IgD-negative memory B cell (primary cell): Measurements from ENCODE around the gene TSPAN11. TPM values are rescaled to one million over a fixed set of nuclear protein-coding genes. Genes with fewer than 3 reads are reported as not detected.
A peak's percentile ranks its signal among the peaks of the same experiment; 100 is the strongest.
"Not testable (repeated sequence)": the region's sequence is repeated elsewhere in the genome, so short reads cannot be mapped to it uniquely, and the experiment has no call there.

Experiments
- H3K27ac Mint-ChIP-seq, 3 donors: one replicate each; pipeline ENCODE4 v1.8.0; 2020 to 2022; ENCODE audit warnings: mild to moderate bottlenecking in 3 of 3, mixed read lengths in 3 of 3, moderate library complexity in 1 of 3
- H3K27me3 Mint-ChIP-seq: one replicate; pipeline ENCODE4 v1.8.0; 2021; ENCODE audit warnings: mixed read lengths
- H3K36me3 Mint-ChIP-seq: one replicate; pipeline ENCODE4 v1.8.0; 2020; ENCODE audit warnings: mild to moderate bottlenecking, mixed read lengths
- H3K4me1 Mint-ChIP-seq, 3 donors: one replicate each; pipeline ENCODE4 v1.8.0; 2020 to 2022; ENCODE audit warnings: mixed read lengths in 3 of 3, mild to moderate bottlenecking in 1 of 3
- H3K4me3 Mint-ChIP-seq, 4 donors: one replicate each; pipeline ENCODE4 v1.8.0; 2020 to 2022; ENCODE audit warnings: mild to moderate bottlenecking in 4 of 4, mixed read lengths in 4 of 4, moderate library complexity in 3 of 4
- H3K9me3 Mint-ChIP-seq, 3 donors: one replicate each; pipeline ENCODE4 v1.8.0; 2020 to 2021; ENCODE audit warnings: mixed read lengths in 3 of 3, mild to moderate bottlenecking in 1 of 3
- polyA plus RNA-seq: library from polyadenylated mRNA; unstranded; fragments of 300-500 nt; fragmentation: Illumina TruSeq; gene quantifications from one replicate; pipeline ENCODE4 v1.2.3, GENCODE V29; 2021

The TSPAN11 gene
- not detected for polyA plus RNA-seq

- Mint-ChIP-seq H3K36me3 (no peaks in the 10 kb centered on the region), H3K4me3 (peak within 1 kb of the TSS in 2 of 4 donors; percentile 49 to 67), H3K9me3 (peaks cover 0 to 3% (median 0%) of the 10 kb centered on the region in 3 donors), H3K27ac (no peak within 1 kb of the TSS), H3K27me3 (peaks cover 49% of the 10 kb centered on the region), H3K4me1 (peaks cover 0 to 3% (median 2%) of the 10 kb centered on the region in 3 donors)
Measured at GRCh38 chr12:30926243-30927221, at the start of gene TSPAN11. Gene TSPAN11 (plus strand): TSS chr12:30926748. CDS start chr12:30953992, 27,244 bp downstream.

GRCh38 chr12:30877105-30877875 lies 49.3 kb upstream of the TSPAN11 start:
- Mint-ChIP-seq H3K27me3 (peaks cover 9% of the 10 kb centered on the region), H3K36me3 (no peaks in the 10 kb centered on the region), H3K4me1 (peaks cover 0 to 1% (median 0%) of the 10 kb centered on the region in 3 donors), H3K27ac (no peak overlapping the region), H3K4me3 (no peak overlapping the region), H3K9me3 (no peaks in the 10 kb centered on the region)

GRCh38 chr12:30878024-30878423 lies 48.5 kb upstream of the TSPAN11 start:
- Mint-ChIP-seq H3K36me3 (no peaks in the 10 kb centered on the region), H3K9me3 (no peaks in the 10 kb centered on the region), H3K4me1 (peaks cover 0 to 1% (median 0%) of the 10 kb centered on the region in 3 donors), H3K27me3 (peaks cover 9% of the 10 kb centered on the region), H3K27ac (no peak overlapping the region), H3K4me3 (no peak overlapping the region)

GRCh38 chr12:30880061-30880460 lies 46.5 kb upstream of the TSPAN11 start:
- Mint-ChIP-seq H3K27me3 (peaks cover 9% of the 10 kb centered on the region), H3K4me1 (peaks cover 0 to 1% (median 0%) of the 10 kb centered on the region in 3 donors), H3K9me3 (peaks cover 0 to 4% (median 3%) of the 10 kb centered on the region in 3 donors), H3K27ac (no peak overlapping the region), H3K36me3 (no peaks in the 10 kb centered on the region), H3K4me3 (no peak overlapping the region)

- Mint-ChIP-seq H3K4me1 (peaks cover 0 to 1% (median 0%) of the 10 kb centered on the region in 3 donors), H3K4me3 (no peak overlapping the region), H3K9me3 (peaks cover 0 to 4% (median 3%) of the 10 kb centered on the region in 3 donors)
Measured at GRCh38 chr12:30880813-30881212, 45.7 kb upstream of the TSPAN11 start.

GRCh38 chr12:30882706-30883105 lies 43.8 kb upstream of the TSPAN11 start:
- Mint-ChIP-seq H3K4me1 (peaks cover 0 to 1% (median 0%) of the 10 kb centered on the region in 3 donors), H3K27ac (no peak overlapping the region), H3K4me3 (no peak overlapping the region), H3K9me3 (peaks cover 1 to 21% (median 20%) of the 10 kb centered on the region in 3 donors), H3K36me3 (no peaks in the 10 kb centered on the region), H3K27me3 (peaks cover 5% of the 10 kb centered on the region)

More at GRCh38 chr12:30880813-30881212, 45.7 kb upstream of the TSPAN11 start:
- H3K27ac Mint-ChIP-seq, result no peak overlapping the region
- peaks cover 9% of the 10 kb centered on the region for H3K27me3 Mint-ChIP-seq
- no peaks in the 10 kb centered on the region for H3K36me3 Mint-ChIP-seq

- Mint-ChIP-seq H3K4me3 (peak overlapping the region in 1 of 4 donors; percentile 47), H3K36me3 (no peaks in the 10 kb centered on the region), H3K27ac (no peak overlapping the region), H3K9me3 (peaks cover 4 to 24% (median 22%) of the 10 kb centered on the region in 3 donors), H3K4me1 (peaks cover 0 to 1% (median 0%) of the 10 kb centered on the region in 3 donors), H3K27me3 (no peaks in the 10 kb centered on the region)
Measured at GRCh38 chr12:30884799-30885198, 41.7 kb upstream of the TSPAN11 start.

GRCh38 chr12:30885321-30885720 lies 41.2 kb upstream of the TSPAN11 start:
- Mint-ChIP-seq H3K36me3 (no peaks in the 10 kb centered on the region), H3K27me3 (no peaks in the 10 kb centered on the region), H3K4me1 (no peaks in the 10 kb centered on the region), H3K27ac (no peak overlapping the region), H3K9me3 (peaks cover 4 to 26% (median 22%) of the 10 kb centered on the region in 3 donors), H3K4me3 (peak overlapping the region in 1 of 4 donors; percentile 65)

GRCh38 chr12:30887226-30887625 lies 39.3 kb upstream of the TSPAN11 start:
- Mint-ChIP-seq H3K27ac (no peak overlapping the region), H3K27me3 (peaks cover 2% of the 10 kb centered on the region), H3K9me3 (peaks cover 6 to 31% (median 22%) of the 10 kb centered on the region in 3 donors), H3K4me3 (no peak overlapping the region), H3K36me3 (no peaks in the 10 kb centered on the region), H3K4me1 (no peaks in the 10 kb centered on the region)

- Mint-ChIP-seq H3K27me3 (peaks cover 2% of the 10 kb centered on the region), H3K27ac (no peak overlapping the region), H3K36me3 (no peaks in the 10 kb centered on the region), H3K4me1 (no peaks in the 10 kb centered on the region), H3K4me3 (no peak overlapping the region), H3K9me3 (peaks cover 6 to 31% (median 22%) of the 10 kb centered on the region in 3 donors)
Measured at GRCh38 chr12:30888241-30888640, 38.3 kb upstream of the TSPAN11 start.

- not testable (repeated sequence) for H3K27me3 Mint-ChIP-seq, H3K4me1 Mint-ChIP-seq, H3K4me3 Mint-ChIP-seq, H3K27ac Mint-ChIP-seq, H3K36me3 Mint-ChIP-seq
- H3K9me3 Mint-ChIP-seq, result peaks cover 0 to 10% (median 4%) of the 10 kb centered on the region in 3 donors
Measured at GRCh38 chr12:30894531-30894930, 32.0 kb upstream of the TSPAN11 start.

GRCh38 chr12:30896461-30896860 lies 30.1 kb upstream of the TSPAN11 start:
- Mint-ChIP-seq H3K36me3 (no peaks in the 10 kb centered on the region), H3K4me3 (no peak overlapping the region), H3K27ac (no peak overlapping the region), H3K9me3 (peaks cover 0 to 2% (median 0%) of the 10 kb centered on the region in 3 donors), H3K4me1 (no peaks in the 10 kb centered on the region), H3K27me3 (peaks cover 4% of the 10 kb centered on the region)

- no peaks in the 10 kb centered on the region for H3K36me3 Mint-ChIP-seq
- H3K4me1 Mint-ChIP-seq, result no peaks in the 10 kb centered on the region
- H3K9me3 Mint-ChIP-seq, result no peaks in the 10 kb centered on the region
- no peak overlapping the region for H3K4me3 Mint-ChIP-seq
- H3K27me3 Mint-ChIP-seq, result peaks cover 3% of the 10 kb centered on the region
- H3K27ac Mint-ChIP-seq, result no peak overlapping the region
Measured at GRCh38 chr12:30898846-30899245, 27.7 kb upstream of the TSPAN11 start.

- no peaks in the 10 kb centered on the region for H3K9me3 Mint-ChIP-seq
- no peak overlapping the region for H3K4me3 Mint-ChIP-seq
- H3K27me3 Mint-ChIP-seq, result peaks cover 3% of the 10 kb centered on the region
- H3K36me3 Mint-ChIP-seq, result no peaks in the 10 kb centered on the region
- H3K4me1 Mint-ChIP-seq, result no peaks in the 10 kb centered on the region
- no peak overlapping the region for H3K27ac Mint-ChIP-seq
Measured at GRCh38 chr12:30900351-30900750, 26.2 kb upstream of the TSPAN11 start.

GRCh38 chr12:30902001-30902400 lies 24.5 kb upstream of the TSPAN11 start:
- Mint-ChIP-seq H3K27ac (no peak overlapping the region), H3K27me3 (peaks cover 3% of the 10 kb centered on the region), H3K4me3 (no peak overlapping the region), H3K36me3 (no peaks in the 10 kb centered on the region), H3K9me3 (no peaks in the 10 kb centered on the region), H3K4me1 (no peaks in the 10 kb centered on the region)
